ENCODE measurements around the gene CDC34. TPM values are rescaled to one million over a fixed set of nuclear protein-coding genes. Genes with fewer than 3 reads are reported as not detected.

CDC34 gene, protein sequence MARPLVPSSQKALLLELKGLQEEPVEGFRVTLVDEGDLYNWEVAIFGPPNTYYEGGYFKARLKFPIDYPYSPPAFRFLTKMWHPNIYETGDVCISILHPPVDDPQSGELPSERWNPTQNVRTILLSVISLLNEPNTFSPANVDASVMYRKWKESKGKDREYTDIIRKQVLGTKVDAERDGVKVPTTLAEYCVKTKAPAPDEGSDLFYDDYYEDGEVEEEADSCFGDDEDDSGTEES
- total RNA-seq (2022) (49.7 and 61.3 TPM in 2 replicates), Bru-seq, nascent RNA (percentile 49 among the genes with signal in this experiment), BruChase-seq, experiment 1, labeled RNA remaining after a 6-hour chase (percentile 68 among the genes with signal in this experiment), BruChase-seq, experiment 2, labeled RNA remaining after a 2-hour chase (percentile 61 among the genes with signal in this experiment)
- long read RNA-seq, transcript CDC34-201 (5 exons, 1,471 nt): major isoform, 165 of 203 reads
- long read RNA-seq, transcript CDC34-202 (5 exons, 1,147 nt): minor isoform, 9 of 203 reads
- long read RNA-seq, partial matches to known transcripts: 9 of 203 reads
- long read RNA-seq, other reads (novel, unspliced or antisense): 20 of 203 reads

DNA sequence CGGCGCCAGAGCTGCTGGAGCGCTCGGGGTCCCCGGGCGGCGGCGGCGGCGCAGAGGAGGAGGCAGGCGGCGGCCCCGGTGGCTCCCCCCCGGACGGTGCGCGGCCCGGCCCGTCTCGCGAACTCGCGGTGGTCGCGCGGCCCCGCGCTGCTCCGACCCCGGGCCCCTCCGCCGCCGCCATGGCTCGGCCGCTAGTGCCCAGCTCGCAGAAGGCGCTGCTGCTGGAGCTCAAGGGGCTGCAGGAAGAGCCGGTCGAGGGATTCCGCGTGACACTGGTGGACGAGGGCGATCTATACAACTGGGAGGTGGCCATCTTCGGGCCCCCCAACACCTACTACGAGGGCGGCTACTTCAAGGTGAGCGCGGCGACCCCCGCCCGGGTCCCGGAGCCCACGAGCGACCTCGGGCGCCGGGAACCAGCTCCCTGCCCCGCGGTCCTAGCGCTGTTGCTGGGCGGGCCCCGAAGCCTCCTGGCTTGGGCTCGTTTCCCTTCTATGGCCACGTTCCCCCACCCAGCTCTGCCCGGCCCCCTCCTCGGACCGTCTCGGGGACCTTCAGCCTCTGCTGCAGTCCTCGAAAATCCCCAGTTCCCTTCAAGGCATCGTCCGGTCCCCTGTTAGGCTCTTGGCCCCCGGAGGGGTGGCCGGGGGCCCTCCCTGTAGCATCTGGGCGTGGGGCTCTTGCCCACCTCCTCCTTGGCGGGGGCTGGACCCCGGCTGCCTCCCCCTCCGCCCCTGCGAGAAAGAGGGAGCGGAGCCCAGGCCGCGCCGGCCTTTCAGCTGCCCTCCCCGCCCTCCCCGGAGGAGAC, at the start of gene CDC34:
Gene CDC34 (plus strand): TSS at position 8 of the 808 bp plus-strand sequence. CDS start 172 bp downstream, at position 180.
- Mint-ChIP-seq H3K4me3 (ENCODE audit: unreplicated experiment) (peak within 1 kb of the TSS; percentile 74), H3K27me3 (ENCODE audit: insufficient read depth, unreplicated experiment) (no peaks in the 10 kb centered on the region), H3K9me3 (ENCODE audit: unreplicated experiment) (no peaks in the 10 kb centered on the region), H3K4me1 (ENCODE audit: insufficient read depth, unreplicated experiment) (peaks cover 4% of the 10 kb centered on the region), H3K27ac (ENCODE audit: low read depth, unreplicated experiment) (peak within 1 kb of the TSS; percentile 91), H3K36me3 (ENCODE audit: insufficient read depth, unreplicated experiment) (no peaks in the 10 kb centered on the region)
- ChIA-PET POLR2A (interaction anchor here (0.7 to 6.5 kb wide), 13 partner anchors 11 to 205 kb away, joined by 3 to 110 read pairs (median 8); partner anchors contain the start of genes BSG, POLRMT and TPGS1), CTCF (interaction anchor here (0.6 to 2.3 kb wide), 9 partner anchors 20 to 57 kb away, joined by 3 to 9 read pairs (median 3); partner anchors contain the start of gene BSG)
- DNase-seq (ENCODE audit: unreplicated experiment): no peak
- TF ChIP-seq, protein P1, sequence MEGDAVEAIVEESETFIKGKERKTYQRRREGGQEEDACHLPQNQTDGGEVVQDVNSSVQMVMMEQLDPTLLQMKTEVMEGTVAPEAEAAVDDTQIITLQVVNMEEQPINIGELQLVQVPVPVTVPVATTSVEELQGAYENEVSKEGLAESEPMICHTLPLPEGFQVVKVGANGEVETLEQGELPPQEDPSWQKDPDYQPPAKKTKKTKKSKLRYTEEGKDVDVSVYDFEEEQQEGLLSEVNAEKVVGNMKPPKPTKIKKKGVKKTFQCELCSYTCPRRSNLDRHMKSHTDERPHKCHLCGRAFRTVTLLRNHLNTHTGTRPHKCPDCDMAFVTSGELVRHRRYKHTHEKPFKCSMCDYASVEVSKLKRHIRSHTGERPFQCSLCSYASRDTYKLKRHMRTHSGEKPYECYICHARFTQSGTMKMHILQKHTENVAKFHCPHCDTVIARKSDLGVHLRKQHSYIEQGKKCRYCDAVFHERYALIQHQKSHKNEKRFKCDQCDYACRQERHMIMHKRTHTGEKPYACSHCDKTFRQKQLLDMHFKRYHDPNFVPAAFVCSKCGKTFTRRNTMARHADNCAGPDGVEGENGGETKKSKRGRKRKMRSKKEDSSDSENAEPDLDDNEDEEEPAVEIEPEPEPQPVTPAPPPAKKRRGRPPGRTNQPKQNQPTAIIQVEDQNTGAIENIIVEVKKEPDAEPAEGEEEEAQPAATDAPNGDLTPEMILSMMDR (IDR thresholded peaks at IDR 0.05; ENCODE audit: unreplicated experiment): no peak
- intact Hi-C loops (cut with micrococcal nuclease): loop anchor here (2.0 kb wide), 3 partner anchors 41 to 129 kb away; partner anchors contain the start of genes BSG and POLRMT
- TSS peak; percentile 35 for BruUV-seq (replicated peaks)

- intact Hi-C loops (cut with micrococcal nuclease): no loop called here
- DNase-seq (ENCODE audit: unreplicated experiment): no peak
- no peak overlapping the region for H3K27ac Mint-ChIP-seq (ENCODE audit: low read depth, unreplicated experiment)
- ChIA-PET CTCF (no interaction called here), POLR2A (no interaction called here)
- peaks cover 6% of the 10 kb centered on the region for H3K4me1 Mint-ChIP-seq (ENCODE audit: insufficient read depth, unreplicated experiment)
- H3K36me3 Mint-ChIP-seq (ENCODE audit: insufficient read depth, unreplicated experiment): peaks cover 12% of the 10 kb centered on the region
- H3K4me3 Mint-ChIP-seq (ENCODE audit: unreplicated experiment): no peak overlapping the region
- BruUV-seq (replicated peaks): no TSS peak
- TF ChIP-seq, protein P1 (IDR thresholded peaks at IDR 0.05; ENCODE audit: unreplicated experiment): no peak
- H3K9me3 Mint-ChIP-seq (ENCODE audit: unreplicated experiment): peaks cover 28% of the 10 kb centered on the region
- H3K27me3 Mint-ChIP-seq (ENCODE audit: insufficient read depth, unreplicated experiment): no peaks in the 10 kb centered on the region
Observed at GRCh38 chr19:482186-483041, 49.1 kb upstream of the CDC34 start.

DNA sequence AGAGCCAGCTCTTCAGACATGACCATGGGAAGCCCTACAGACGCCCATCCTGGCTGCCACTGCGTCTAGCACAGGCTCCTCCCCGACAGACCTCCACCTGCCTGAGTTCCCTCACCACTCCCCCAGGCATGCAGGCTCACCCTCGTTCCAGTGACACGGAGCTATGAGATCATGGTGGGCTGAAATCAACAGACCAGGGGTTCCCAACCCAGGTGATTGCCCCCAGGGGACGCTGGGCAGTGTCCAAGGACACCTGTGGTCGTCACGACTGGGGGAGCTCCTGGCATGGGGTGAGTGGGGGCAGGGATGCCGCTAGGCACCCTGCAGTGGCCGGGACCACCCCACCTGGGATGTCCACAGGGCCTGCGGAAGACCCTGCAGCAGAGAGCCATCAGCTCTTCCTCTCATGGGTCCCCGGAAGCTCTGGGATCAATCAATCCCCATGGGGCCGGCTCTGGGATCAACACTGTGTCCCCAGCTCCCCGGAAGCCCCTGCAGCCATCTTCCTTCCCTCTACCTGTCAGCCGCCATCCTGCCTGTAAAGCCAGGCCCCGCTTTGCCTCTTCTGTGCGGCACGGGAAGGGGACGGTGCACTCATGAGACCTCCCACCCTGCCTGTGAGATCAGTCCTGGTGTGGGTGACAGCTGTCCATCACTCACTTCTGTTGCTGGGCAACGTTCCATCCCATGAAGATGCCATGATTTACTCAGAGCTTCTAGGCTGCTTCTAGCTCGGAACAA, 48.1 kb upstream of the CDC34 start:
- Mint-ChIP-seq H3K27ac (ENCODE audit: low read depth, unreplicated experiment) (no peak overlapping the region), H3K27me3 (ENCODE audit: insufficient read depth, unreplicated experiment) (no peaks in the 10 kb centered on the region), H3K9me3 (ENCODE audit: unreplicated experiment) (peaks cover 28% of the 10 kb centered on the region), H3K4me1 (ENCODE audit: insufficient read depth, unreplicated experiment) (peaks cover 6% of the 10 kb centered on the region), H3K36me3 (ENCODE audit: insufficient read depth, unreplicated experiment) (peaks cover 12% of the 10 kb centered on the region), H3K4me3 (ENCODE audit: unreplicated experiment) (no peak overlapping the region)
- intact Hi-C loops (cut with micrococcal nuclease): no loop called here
- ChIA-PET CTCF (interaction anchor here (1.2 kb wide), 1 partner anchor 23 kb away, joined by 3 read pairs; no protein-coding TSS in a partner anchor), POLR2A (no interaction called here)
- DNase-seq (ENCODE audit: unreplicated experiment): no peak
- TF ChIP-seq, protein P1 (IDR thresholded peaks at IDR 0.05; ENCODE audit: unreplicated experiment): no peak
- no TSS peak for BruUV-seq (replicated peaks)
